ENCODE results near the gene LARP6. TPM values are rescaled to one million over a fixed set of nuclear protein-coding genes. Genes with fewer than 3 reads are reported as not detected.

LARP6 gene
- polyA plus RNA-seq = 7.5 and 8.0 TPM in 2 replicates

DNA sequence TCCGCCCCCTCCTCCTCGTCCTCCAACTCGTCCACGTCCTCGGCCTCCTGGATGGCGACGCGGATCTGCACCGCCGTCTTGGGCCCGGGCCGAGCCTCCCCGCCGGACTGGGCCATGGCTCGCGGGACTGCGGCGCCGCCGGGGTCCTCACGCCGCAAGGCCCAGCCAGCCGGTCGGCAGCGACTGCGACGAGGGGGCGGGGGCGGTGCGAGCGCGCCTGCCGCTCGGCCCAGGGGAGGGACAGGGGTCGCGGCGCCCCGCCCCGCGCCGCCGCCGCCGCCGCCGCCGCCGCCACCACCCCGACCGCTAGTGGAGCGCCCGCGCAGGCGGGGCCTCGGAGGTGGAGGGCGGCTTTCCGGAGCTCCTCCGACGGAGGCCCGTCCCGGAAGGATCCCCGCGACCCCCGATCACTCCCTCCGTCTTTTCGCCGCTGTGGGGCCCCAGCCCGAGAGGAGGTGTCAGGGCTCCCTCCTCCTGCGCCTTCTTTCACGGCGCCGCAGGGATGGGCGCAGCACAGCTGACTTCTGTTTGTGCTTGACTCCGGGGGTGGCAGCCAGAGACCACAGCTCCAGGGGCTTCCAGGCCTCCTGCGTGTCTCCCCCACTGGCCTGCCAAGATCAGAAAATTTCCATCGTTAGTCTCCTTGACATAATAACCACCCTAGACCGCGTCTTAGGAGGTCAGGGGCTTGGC, at the start of gene LARP6:
Gene LARP6, minus strand, starts transcription at position 185 of the 693 bp plus-strand sequence. Its CDS starts 69 bp downstream, at position 116.

GRCh38 chr15:70892002-70892911, 38.3 kb upstream of the LARP6 start, which contains the start of the genes LRRC49 and THAP10:
LRRC49 (plus strand) TSS chr15:70892826; CDS start chr15:70892895, 69 bp downstream.
THAP10 (minus strand) TSS chr15:70892433; CDS start chr15:70892272, 161 bp downstream.

Other genes starting within 250 kb of the LARP6 start
- 12.5 and 19.7 TPM in 2 replicates for gene UACA, start 90.6 kb downstream of the LARP6 start, polyA plus RNA-seq
- gene THAP10, start 38.3 kb upstream of the LARP6 start, polyA plus RNA-seq = 10.6 and 16.7 TPM in 2 replicates
- 345 and 399 TPM in 2 replicates for gene LRRC49, start 38.7 kb upstream of the LARP6 start, polyA plus RNA-seq